HCT116 (cell line): ENCODE data around the gene PSD. TPM values are rescaled to one million over a fixed set of nuclear protein-coding genes. Genes with fewer than 3 reads are reported as not detected.

Source experiments
- ATAC-seq: fragments of 200-7000 bp; cut with Tn5 transposase; 2 replicates; pipeline ENCODE4 v1.9.1; 2020; ENCODE audit warnings: mild to moderate bottlenecking, moderate library complexity
- BruUV-seq: library from RNA; stranded (reverse); fragments of 400-500 nt; replicated peaks from 2 replicates; lab custom pipeline; 2021; lab: Mats Ljungman, UMichigan
- CTCF ChIA-PET: fragments of 300-600 bp; sonication (Branson Sonifier 250); formaldehyde crosslinking; loops from one replicate; lab custom pipeline; 2021; ENCODE audit warnings: antibody characterized with exemption; lab: Charles Lee
- POLR2A ChIA-PET: fragments of 300-600, 350-600 bp; sonication (Branson Sonifier 250); formaldehyde crosslinking; loops from one replicate; lab custom pipeline; 2021; ENCODE audit warnings: antibody characterized with exemption; lab: Charles Lee
- RAD21 ChIA-PET, 2 experiments: fragments of 300-600 bp; sonication (Branson Sonifier 250); formaldehyde crosslinking; loops; one replicate each; lab custom pipeline; 2023; ENCODE audit warnings: low total read pairs in 2 of 2; ENCODE audit not compliant: uncharacterized antibody in 2 of 2, unreplicated experiment in 2 of 2, low non-redundant PET in 1 of 2; lab: Charles Lee
- DNase-seq: peaks from one replicate; pipeline ENCODE4 v3.0.0-alpha.2; 2010; ENCODE audit warnings: low read depth, low spot score
- H2AFZ ChIP-seq: fragments of 200-600 bp; shearing (Covaris generic), sonication (generic); 2 replicates; pipeline ENCODE4 v1.6.1; 2017; ENCODE audit warnings: low read depth, mixed run types, mixed read lengths, antibody characterized with exemption, low read length; ENCODE audit not compliant: poor library complexity, severe bottlenecking
- H3K27ac ChIP-seq: 2 replicates; pipeline ENCODE4 v1.5.1; 2012; ENCODE audit warnings: low read depth, low read length
- H3K27me3 ChIP-seq: fragments of 200-600 bp; sonication (generic); 2 replicates; pipeline ENCODE4 v1.6.1; 2016; ENCODE audit warnings: mixed run types, low read length, mixed read lengths; ENCODE audit not compliant: insufficient read depth
- H3K36me3 ChIP-seq, 2 experiments: fragments of 200-500 bp in 1 of 2; fragments of 200-600 bp in 1 of 2; sonication (Bioruptor generic) in 1 of 2; sonication (generic) in 1 of 2; 2 replicates each; pipeline versions ENCODE4 v1.5.1 to v1.6.1; 2014 to 2016; ENCODE audit warnings: low read length in 2 of 2, inconsistent platforms in 1 of 2, mixed read lengths in 1 of 2, mixed run types in 1 of 2; ENCODE audit not compliant: insufficient read depth in 2 of 2, control insufficient read depth in 1 of 2
- H3K4me1 ChIP-seq, 2 experiments: fragments of 200-600 bp in 1 of 2; sonication (generic) in 1 of 2; 2 replicates each; pipeline versions ENCODE4 v1.5.1 to v1.6.1; 2012 to 2017; ENCODE audit warnings: low read length in 2 of 2, inconsistent platforms in 1 of 2, mild to moderate bottlenecking in 1 of 2, mixed read lengths in 1 of 2, mixed run types in 1 of 2, moderate library complexity in 1 of 2; ENCODE audit not compliant: insufficient read depth in 2 of 2, control insufficient read depth in 1 of 2
- H3K4me2 ChIP-seq: fragments of 200-600 bp; sonication (generic); 2 replicates; pipeline ENCODE4 v1.6.1; 2017; ENCODE audit warnings: mixed run types, low read length, mixed read lengths
- H3K4me3 ChIP-seq, 2 experiments: fragments of 200-600 bp in 1 of 2; sonication (generic) in 1 of 2; replicated peaks in 1 of 2; 2 replicates each; pipeline ENCODE4 v1.5.1; 2011 to 2016; ENCODE audit warnings: low read length in 2 of 2, control low read depth in 1 of 2, low read depth in 1 of 2, mild to moderate bottlenecking in 1 of 2, mixed read lengths in 1 of 2, mixed run types in 1 of 2
- H3K79me2 ChIP-seq: fragments of 200-600 bp; sonication (generic); 2 replicates; pipeline ENCODE4 v1.6.1; 2017; ENCODE audit warnings: mild to moderate bottlenecking, mixed run types, low read length, moderate library complexity, mixed read lengths; ENCODE audit not compliant: insufficient read depth
- H3K9ac ChIP-seq: fragments of 200-600 bp; sonication (generic); 2 replicates; pipeline ENCODE4 v1.6.1; 2016; ENCODE audit warnings: low read length, mixed read lengths
- H3K9me2 ChIP-seq: fragments of 200-600 bp; sonication (generic), shearing (Covaris generic); 2 replicates; pipeline ENCODE4 v1.6.1; 2017; ENCODE audit warnings: mixed run types, mild to moderate bottlenecking, moderate library complexity; ENCODE audit not compliant: insufficient read depth
- H3K9me3 ChIP-seq, 2 experiments: fragments of 200-500 bp in 1 of 2; fragments of 200-600 bp in 1 of 2; sonication (Bioruptor generic) in 1 of 2; sonication (generic) in 1 of 2; 2 replicates each; pipeline ENCODE4 v1.6.1; 2014 to 2017; ENCODE audit warnings: low read length in 2 of 2, mixed read lengths in 2 of 2, inconsistent platforms in 1 of 2, low read depth in 1 of 2, mild to moderate bottlenecking in 1 of 2, mixed run types in 1 of 2, moderate library complexity in 1 of 2; ENCODE audit not compliant: control insufficient read depth in 1 of 2, insufficient read depth in 1 of 2
- H4K20me1 ChIP-seq: fragments of 200-600 bp; sonication (generic), shearing (Covaris generic); 2 replicates; pipeline ENCODE4 v1.6.1; 2017; ENCODE audit warnings: mixed run types, mild to moderate bottlenecking, moderate library complexity; ENCODE audit not compliant: insufficient read depth
- CBX3 ChIP-seq: IDR thresholded peaks from 2 replicates; pipeline ENCODE4 v1.6.1; 2012; ENCODE audit warnings: low read depth
- CEBPB ChIP-seq: IDR thresholded peaks from 2 replicates; pipeline ENCODE4 v1.6.1; 2012; ENCODE audit warnings: low read depth
- ELF1 ChIP-seq: IDR thresholded peaks from 2 replicates; pipeline ENCODE4 v1.6.1; 2012; ENCODE audit warnings: low read depth, borderline replicate concordance
- EZH2phosphoT487 ChIP-seq: fragments of 200-600 bp; IDR thresholded peaks from 2 replicates; pipeline ENCODE4 v1.6.1; 2018; ENCODE audit warnings: antibody characterized with exemption, borderline replicate concordance
- FOSL1 ChIP-seq: IDR thresholded peaks from 2 replicates; pipeline ENCODE4 v1.6.1; 2012; ENCODE audit warnings: low read depth
- MAX ChIP-seq: IDR thresholded peaks from 2 replicates; pipeline ENCODE4 v1.6.1; 2012
- POLR2A ChIP-seq: IDR thresholded peaks from 2 replicates; pipeline ENCODE4 v1.7.0; 2011; ENCODE audit warnings: borderline replicate concordance; ENCODE audit not compliant: insufficient read depth, insufficient read length; ENCODE audit errors: extremely low read depth
- POLR2AphosphoS5 ChIP-seq: IDR thresholded peaks from 2 replicates; pipeline ENCODE4 v1.6.1; 2011; ENCODE audit warnings: mild to moderate bottlenecking, low read depth, low read length, moderate library complexity
- RAD21 ChIP-seq: IDR thresholded peaks from 2 replicates; pipeline ENCODE4 v1.6.1; 2012; ENCODE audit warnings: low read depth, mild to moderate bottlenecking
- REST ChIP-seq: IDR thresholded peaks from 2 replicates; pipeline ENCODE4 v1.6.1; 2012; ENCODE audit warnings: low read depth
- SP1 ChIP-seq: IDR thresholded peaks from 2 replicates; pipeline ENCODE4 v1.6.1; 2012; ENCODE audit warnings: low read depth
- TCF7L2 ChIP-seq: IDR thresholded peaks from 2 replicates; pipeline ENCODE4 v1.7.0; 2011; ENCODE audit warnings: borderline replicate concordance, inconsistent platforms; ENCODE audit not compliant: insufficient read depth, insufficient read length; ENCODE audit errors: extremely low read depth
- YY1 ChIP-seq: IDR thresholded peaks from 2 replicates; pipeline ENCODE4 v1.6.1; 2011; ENCODE audit warnings: low read length, low read depth, moderate library complexity, mild to moderate bottlenecking; ENCODE audit not compliant: insufficient replicate concordance; ENCODE audit errors: extremely low read depth
- ZFX ChIP-seq: fragments of 450-650 bp; IDR thresholded peaks from 2 replicates; pipeline ENCODE4 v1.6.1; 2017
- ZNF274 ChIP-seq: fragments of 200-500 bp; sonication (Bioruptor generic); IDR thresholded peaks from 2 replicates; pipeline ENCODE4 v1.6.1; 2014; ENCODE audit warnings: mild to moderate bottlenecking, low read depth, low read length, inconsistent platforms
- intact Hi-C: fragments of 100-400 bp; cut with micrococcal nuclease; formaldehyde crosslinking; loops from 2 replicates; pipeline ENCODE4 v1.10.0; 2022
- total RNA-seq: library from RNA; stranded (reverse); gene quantifications from one replicate; pipeline ENCODE4 v1.2.1, GENCODE V29; 2021; ENCODE audit not compliant: unreplicated experiment

Gene PSD
- total RNA-seq, 1 experiment from 2014 or later = 9.7 TPM

- Histone ChIP-seq H2AFZ (no peak overlapping the region), H3K4me3 (no peak overlapping the region), H3K27ac (no peak overlapping the region), H3K4me2 (no peak overlapping the region), H3K9ac (no peak overlapping the region), H3K9me3 (no peaks in the 10 kb centered on the region), H3K79me2 (peaks cover 19% of the 10 kb centered on the region), H3K4me1 (peaks cover 0 to 26% of the 10 kb centered on the region in 2 experiments; a peak in 2 of 4 replicates), H3K27me3 (peaks cover 7% of the 10 kb centered on the region; the same call in 1 of the 2 replicates), H4K20me1 (no peaks in the 10 kb centered on the region), H3K9me2 (no peaks in the 10 kb centered on the region), H3K36me3 (no peaks in the 10 kb centered on the region)
- TF ChIP-seq POLR2A (no peak), POLR2AphosphoS5 (no peak), RAD21 (no peak), REST (no peak), ELF1 (no peak), FOSL1 (no peak), ZNF274 (no peak), SP1 (no peak), TCF7L2 (no peak), CEBPB (no peak), EZH2phosphoT487 (no peak), YY1 (no peak), MAX (no peak), ZFX (no peak), CBX3 (no peak)
- ChIA-PET RAD21 (no interaction called here), CTCF (interaction anchor here (1.1 kb wide), 1 partner anchor 12 kb away, joined by 3 read pairs; no protein-coding TSS in a partner anchor), POLR2A (interaction anchor here (0.9 to 6.6 kb wide), 2 partner anchors 12 to 17 kb away, joined by 3 to 36 read pairs; partner anchors contain the start of gene C10orf95)
- BruUV-seq = no TSS peak
- DNase-seq (no peak), ATAC-seq (no peak)
- intact Hi-C loops = no loop called here
These were observed 16.0 kb upstream of the PSD start for GRCh38 chr10:102434394-102435132.
